ENCODE results near the gene EIF5AL1. TPM values are rescaled to one million over a fixed set of nuclear protein-coding genes. Genes with fewer than 3 reads are reported as not detected.

Gene EIF5AL1
- total and polyA plus RNA-seq, 2 experiments from 2014 or later = 0.65 to 6.1 TPM

DNA sequence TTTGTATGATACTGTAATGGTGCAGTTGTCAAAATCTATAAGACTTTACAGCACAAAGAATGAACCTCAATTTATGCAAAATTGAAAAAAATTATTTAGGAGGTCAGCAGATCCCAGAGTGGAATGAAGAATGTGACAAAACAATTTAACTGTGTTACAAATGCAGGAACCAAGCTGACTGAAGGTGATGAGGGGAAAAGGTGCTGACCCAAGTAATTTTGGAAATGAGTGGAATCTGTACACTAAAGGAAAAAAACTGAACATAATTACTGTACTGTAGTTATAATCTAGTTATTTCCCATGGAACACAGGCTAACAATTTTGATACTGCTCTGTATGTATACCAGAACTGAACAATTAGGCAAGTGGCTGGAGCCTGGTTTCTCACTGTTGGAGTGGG, 35.7 kb upstream of the EIF5AL1 start:
- no peak overlapping the region for H3K27ac ChIP-seq
- in situ Hi-C loops (cut with MboI) = no loop called here
- H3K4me3 ChIP-seq = no peak overlapping the region
- H3K9ac ChIP-seq = no peak overlapping the region
- no peak overlapping the region for H3K4me2 ChIP-seq (ENCODE audit: unreplicated experiment)
- H2AFZ ChIP-seq = no peak overlapping the region
- H3F3A ChIP-seq (ENCODE audit: insufficient read depth) = peaks cover 9% of the 10 kb centered on the region; the same call in 1 of the 2 replicates
- no peaks in the 10 kb centered on the region for H4K20me1 ChIP-seq (ENCODE audit: insufficient read depth)
- H3K9me3 ChIP-seq (ENCODE audit: low read depth) = no peaks in the 10 kb centered on the region
- H3K27me3 ChIP-seq (replicated peaks; ENCODE audit: insufficient read depth) = no peaks in the 10 kb centered on the region
- TF ChIP-seq EZH2 (IDR thresholded peaks at IDR 0.05; ENCODE audit: insufficient read depth, poor library complexity, severe bottlenecking) = no peak
- TF ChIP-seq EZH2phosphoT487 (IDR thresholded peaks at IDR 0.05; ENCODE audit: insufficient read depth, low read depth) = no peak
- H3K36me3 ChIP-seq (ENCODE audit: low read depth) = no peaks in the 10 kb centered on the region
- DNase-seq = no peak
- H3K4me1 ChIP-seq (ENCODE audit: insufficient read depth) = no peaks in the 10 kb centered on the region
- H3K9me2 ChIP-seq (ENCODE audit: insufficient read depth) = no peaks in the 10 kb centered on the region
- H3K79me2 ChIP-seq (ENCODE audit: insufficient read depth) = no peaks in the 10 kb centered on the region

GRCh38 chr10:79477456-79477855, 34.9 kb upstream of the EIF5AL1 start:
- in situ Hi-C loops (cut with MboI) = no loop called here
- 78 to 84% methylated on average over 7 of the region's 7 CpGs for WGBS, 2 experiments (ENCODE audit: low coverage in 1 of 2, low lambda C conversion rate in 2 of 2, missing lambda C conversion rate in 2 of 2)

GRCh38 chr10:79479283-79479909, 32.9 kb upstream of the EIF5AL1 start:
- Histone ChIP-seq H3K9me2 (ENCODE audit: insufficient read depth) (no peaks in the 10 kb centered on the region), H3K9ac (no peak overlapping the region), H4K20me1 (ENCODE audit: insufficient read depth) (no peaks in the 10 kb centered on the region), H2AFZ (no peak overlapping the region), H3K27ac (no peak overlapping the region), H3K36me3 (ENCODE audit: low read depth) (no peaks in the 10 kb centered on the region), H3K4me1 (ENCODE audit: insufficient read depth) (peaks cover 22% of the 10 kb centered on the region), H3K4me3 (no peak overlapping the region), H3K9me3 (ENCODE audit: low read depth) (no peaks in the 10 kb centered on the region), H3K27me3 (replicated peaks; ENCODE audit: insufficient read depth) (no peaks in the 10 kb centered on the region), H3K79me2 (ENCODE audit: insufficient read depth) (no peaks in the 10 kb centered on the region), H3F3A (ENCODE audit: insufficient read depth) (peaks cover 33% of the 10 kb centered on the region), H3K4me2 (ENCODE audit: unreplicated experiment) (no peak overlapping the region)
- WGBS, 2 experiments (ENCODE audit: low coverage in 1 of 2, low lambda C conversion rate in 2 of 2, missing lambda C conversion rate in 2 of 2) = 74 to 87% methylated on average over 3 of the region's 3 CpGs
- no peak for DNase-seq
- TF ChIP-seq EZH2 (IDR thresholded peaks at IDR 0.05; ENCODE audit: insufficient read depth, poor library complexity, severe bottlenecking) = no peak
- no peak for TF ChIP-seq EZH2phosphoT487 (IDR thresholded peaks at IDR 0.05; ENCODE audit: insufficient read depth, low read depth)
- in situ Hi-C loops (cut with MboI) = no loop called here

More at GRCh38 chr10:79477456-79477855, 34.9 kb upstream of the EIF5AL1 start:
- H3K36me3 ChIP-seq (ENCODE audit: low read depth) = no peaks in the 10 kb centered on the region
- no peaks in the 10 kb centered on the region for H3K9me2 ChIP-seq (ENCODE audit: insufficient read depth)
- peaks cover 3% of the 10 kb centered on the region for H3K4me1 ChIP-seq (ENCODE audit: insufficient read depth)
- TF ChIP-seq EZH2phosphoT487 (IDR thresholded peaks at IDR 0.05; ENCODE audit: insufficient read depth, low read depth) (no peak), EZH2 (IDR thresholded peaks at IDR 0.05; ENCODE audit: insufficient read depth, poor library complexity, severe bottlenecking) (no peak)
- H3K4me3 ChIP-seq = no peak overlapping the region
- no peak for DNase-seq
- no peak overlapping the region for H2AFZ ChIP-seq
- H3K27me3 ChIP-seq (replicated peaks; ENCODE audit: insufficient read depth) = no peaks in the 10 kb centered on the region
- H3K9ac ChIP-seq = no peak overlapping the region
- no peaks in the 10 kb centered on the region for H4K20me1 ChIP-seq (ENCODE audit: insufficient read depth)
- H3K79me2 ChIP-seq (ENCODE audit: insufficient read depth) = no peaks in the 10 kb centered on the region
- H3K27ac ChIP-seq = no peak overlapping the region
- peaks cover 15% of the 10 kb centered on the region for H3F3A ChIP-seq (ENCODE audit: insufficient read depth)
- H3K9me3 ChIP-seq (ENCODE audit: low read depth) = no peaks in the 10 kb centered on the region
- H3K4me2 ChIP-seq (ENCODE audit: unreplicated experiment) = no peak overlapping the region

GRCh38 chr10:79482304-79482703, 30.0 kb upstream of the EIF5AL1 start:
- 81 to 92% methylated on average over 1 of the region's 1 CpG for WGBS, 2 experiments (ENCODE audit: low coverage in 1 of 2, low lambda C conversion rate in 2 of 2, missing lambda C conversion rate in 2 of 2)
- peak; percentile 45 for DNase-seq
- no peak overlapping the region for H3K4me3 ChIP-seq
- H4K20me1 ChIP-seq (ENCODE audit: insufficient read depth) = no peaks in the 10 kb centered on the region
- in situ Hi-C loops (cut with MboI) = no loop called here
- H3K4me2 ChIP-seq (ENCODE audit: unreplicated experiment) = peak overlapping the region; percentile 75
- no peak overlapping the region for H3K9ac ChIP-seq
- TF ChIP-seq EZH2 (IDR thresholded peaks at IDR 0.05; ENCODE audit: insufficient read depth, poor library complexity, severe bottlenecking) (no peak), EZH2phosphoT487 (IDR thresholded peaks at IDR 0.05; ENCODE audit: insufficient read depth, low read depth) (no peak)
- H3K27me3 ChIP-seq (replicated peaks; ENCODE audit: insufficient read depth) = no peaks in the 10 kb centered on the region
- no peaks in the 10 kb centered on the region for H3K9me2 ChIP-seq (ENCODE audit: insufficient read depth)
- no peaks in the 10 kb centered on the region for H3K36me3 ChIP-seq (ENCODE audit: low read depth)
- H3K79me2 ChIP-seq (ENCODE audit: insufficient read depth) = no peaks in the 10 kb centered on the region
- peak overlapping the region; percentile 70 for H2AFZ ChIP-seq
- H3F3A ChIP-seq (ENCODE audit: insufficient read depth) = peaks cover 33% of the 10 kb centered on the region
- peak overlapping the region; percentile 76; the same call in 1 of the 2 replicates for H3K27ac ChIP-seq
- no peaks in the 10 kb centered on the region for H3K9me3 ChIP-seq (ENCODE audit: low read depth)
- H3K4me1 ChIP-seq (ENCODE audit: insufficient read depth) = peaks cover 31% of the 10 kb centered on the region
